Heart left ventricle (tissue), 16 donors: ENCODE measurements around the gene RAB3GAP1. TPM values are rescaled to one million over a fixed set of nuclear protein-coding genes. Genes with fewer than 3 reads are reported as not detected.

Source experiments
- ATAC-seq, 4 donors: fragments of 200-7000 bp; cut with Tn5 transposase; one replicate each; pipeline ENCODE4 v1.9.1; 2020 to 2022; ENCODE audit warnings: moderate library complexity in 4 of 4, mild to moderate bottlenecking in 3 of 4, moderate number of reproducible peaks in 1 of 4
- DNase-seq, 5 donors: peaks; one replicate each; pipeline ENCODE4 v3.0.0-alpha.2; 2020
- H3K27ac ChIP-seq, 12 donors: fragments of 200-600 bp; sonication (generic) in 4 of 12; one replicate each; pipeline versions ENCODE4 v1.5.0 to v1.8.0; 2016 to 2022; ENCODE audit warnings: mild to moderate bottlenecking in 2 of 12
- H3K27me3 ChIP-seq, 9 donors: fragments of 200-600 bp; sonication (generic) in 2 of 9; one replicate each; pipeline versions ENCODE4 v1.5.1 to v1.8.0; 2016 to 2022; ENCODE audit warnings: mild to moderate bottlenecking in 3 of 9
- H3K36me3 ChIP-seq, 9 donors: fragments of 200-600 bp; sonication (generic) in 2 of 9; one replicate each; pipeline versions ENCODE4 v1.5.0 to v1.8.0; 2018 to 2022; ENCODE audit warnings: mild to moderate bottlenecking in 2 of 9
- H3K4me1 ChIP-seq, 12 donors: fragments of 200-600 bp; sonication (generic) in 4 of 12; one replicate each; pipeline versions ENCODE4 v1.5.0 to v1.8.0; 2016 to 2022; ENCODE audit warnings: mild to moderate bottlenecking in 3 of 12
- H3K4me3 ChIP-seq, 12 donors: fragments of 200-600 bp; sonication (generic) in 4 of 12; one replicate each; pipeline versions ENCODE4 v1.5.0 to v1.8.0; 2017 to 2022; ENCODE audit warnings: mild to moderate bottlenecking in 9 of 12, moderate library complexity in 4 of 12
- H3K9me3 ChIP-seq, 12 donors: fragments of 200-600 bp; sonication (generic) in 4 of 12; one replicate each; pipeline versions ENCODE4 v1.5.0 to v1.8.0; 2016 to 2022; ENCODE audit warnings: mild to moderate bottlenecking in 1 of 12
- CTCF ChIP-seq, 12 donors: fragments of 200-600 bp; sonication (generic) in 4 of 12; IDR thresholded peaks; one replicate each; pipeline versions ENCODE4 v1.5.0 to v1.8.0; 2018 to 2022; ENCODE audit warnings: antibody characterized with exemption in 12 of 12, mild to moderate bottlenecking in 5 of 12
- POLR2A ChIP-seq, 2 donors: fragments of 450-650 bp; IDR thresholded peaks; one replicate each; pipeline ENCODE4 v1.6.1; 2017; ENCODE audit warnings: antibody characterized with exemption in 2 of 2, mild to moderate bottlenecking in 2 of 2, moderate library complexity in 2 of 2
- WGBS, 4 donors: extraction: QIAGEN DNeasy Blood & Tissue Kit in 2 of 4; methylation state at CpG; one replicate each; pipeline versions ENCODE4 v1.1.5 to v1.1.7; 2013 to 2018; 5-methylcytosine and 5-hydroxymethylcytosine counted together
- intact Hi-C, 10 donors: fragments of 100-400 bp; cut with DNase I; formaldehyde crosslinking; loops; one replicate each; pipeline versions ENCODE4 v1.11.1 to v1.14.2; 2022
- polyA plus RNA-seq, 2 donors: library from polyadenylated mRNA; stranded (reverse); fragments of 200-250 nt; gene quantifications; one replicate each; pipeline ENCODE4 v1.2.3, GENCODE V29; 2013
- total RNA-seq, 9 donors: library from RNA; depleted of rRNA in 2 of 9; stranded (reverse); fragments of >200 nt in 2 of 9; fragmentation: NEBNext Ultra II Directional in 3 of 9; extraction: Animal tissue kit (Norgen Biotek cat#: 25700) in 3 of 9; gene quantifications; one replicate each; pipeline versions ENCODE4 v1.1.0 to v1.2.4, GENCODE V29; 2016 to 2023
- donor health status: ischemic (EF 13 %, LVEDD 7.1; RV severe dilation, severe dysfunction).
- donor health status: healthy with polysubstance abuse.
- donor health status: DM: no; HTN: yes; CAD: no.
- donor health status: DM: no; HTN: no; CAD: no.
- donor health status: ischemic (EF 25% LVEDD 6.9; RV normal size, moderate dysfunction).
- donor health status: ischemic (EF 25% LVEDD 5.7; RV mildly dilated, moderate dysfunction).
- donor health status: healthy.
- donor health status: DM: yes; HTN: yes; CAD: no.
- donor health status: ischemic (EF 35%, LVEDD 5.7; RV mildly dilated, moderate dysfunction).
- donor health status: nonischemic (EF 11% LVEDD 7.7; RV severe dilation, severe dysfunction).
- donor health status: DM: yes; HTN: yes; CAD: no.
- donor health status: PGD.
- donor health status: ischemic (EF 29% LVEDD 5.4; RV normal size, mild dysfunction).
- donor health status: nonischemic (EF 23%, LVEDD 6.1; RV moderate dilation, normal function).

The RAB3GAP1 gene
- total and polyA plus RNA-seq, 11 donors, result 16.7 to 63.6 (median 47.2) TPM

GRCh38 chr2:135005753-135006152 lies 46.3 kb upstream of the RAB3GAP1 start:
- H3K36me3 ChIP-seq, result no peaks in the 10 kb centered on the region
- DNase-seq (no peak), ATAC-seq (no peak)
- H3K27ac ChIP-seq, result no peak overlapping the region
- H3K4me1 ChIP-seq, result peaks cover 0 to 7% (median 0%) of the 10 kb centered on the region in 12 donors
- no peaks in the 10 kb centered on the region for H3K9me3 ChIP-seq
- no peak for TF ChIP-seq CTCF (IDR thresholded peaks at IDR 0.05)
- no peak for TF ChIP-seq POLR2A (IDR thresholded peaks at IDR 0.05)
- whole genome bisulfite sequencing, 4 donors, result 54 to 62% (median 60%) methylated on average over 3 of the region's 3 CpGs
- intact Hi-C loops, result loop anchor here in 5 of 10 donors (2.0 to 10.0 kb wide), 5 partner anchors 119 to 705 kb away; no protein-coding TSS in a partner anchor
- no peak overlapping the region for H3K4me3 ChIP-seq
- peaks cover 0 to 31% (median 5%) of the 10 kb centered on the region in 9 donors for H3K27me3 ChIP-seq

DNA sequence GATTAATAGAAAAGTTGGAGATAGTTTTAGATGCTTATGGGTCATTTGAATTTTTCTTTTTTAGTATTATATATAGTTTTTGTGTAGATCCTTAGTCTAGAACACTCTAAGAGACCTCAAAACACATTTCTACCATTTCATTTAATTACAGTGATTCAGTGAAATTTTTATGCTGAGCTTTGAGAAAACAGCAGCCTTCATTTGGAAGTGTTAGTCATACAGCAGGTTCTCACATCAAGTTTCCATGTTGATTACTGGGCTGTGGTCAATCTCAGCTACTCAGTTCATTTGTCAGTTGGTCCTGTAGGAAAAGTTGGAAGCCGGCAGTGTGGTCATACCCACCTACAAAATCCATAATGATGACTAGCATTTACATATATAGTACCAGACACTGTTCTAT lies 42.8 kb upstream of the RAB3GAP1 start:
- H3K4me1 ChIP-seq, result peaks cover 0 to 3% (median 0%) of the 10 kb centered on the region in 12 donors
- intact Hi-C loops, result loop anchor here in 3 of 10 donors (10.0 kb wide), 3 partner anchors 115 to 595 kb away; no protein-coding TSS in a partner anchor
- peaks cover 0 to 30% (median 5%) of the 10 kb centered on the region in 9 donors for H3K27me3 ChIP-seq
- H3K27ac ChIP-seq, result no peak overlapping the region
- H3K9me3 ChIP-seq, result no peaks in the 10 kb centered on the region
- 93 to 96% (median 94%) methylated on average over 1 of the region's 1 CpG for WGBS, 4 donors
- H3K4me3 ChIP-seq, result no peak overlapping the region
- TF ChIP-seq CTCF (IDR thresholded peaks at IDR 0.05), result no peak
- no peak for DNase-seq
- no peak for ATAC-seq
- H3K36me3 ChIP-seq, result no peaks in the 10 kb centered on the region

- WGBS, 4 donors, result 73 to 85% (median 83%) methylated on average over 10 of the region's 10 CpGs
Observed at GRCh38 chr2:135010200-135010942, 41.7 kb upstream of the RAB3GAP1 start.

More at GRCh38 chr2:135010200-135010942, 41.7 kb upstream of the RAB3GAP1 start:
- Histone ChIP-seq H3K4me3 (no peak overlapping the region), H3K9me3 (no peaks in the 10 kb centered on the region), H3K36me3 (no peaks in the 10 kb centered on the region), H3K27me3 (peaks cover 0 to 25% (median 0%) of the 10 kb centered on the region in 9 donors), H3K4me1 (no peaks in the 10 kb centered on the region), H3K27ac (no peak overlapping the region)
- no peak for ATAC-seq
- TF ChIP-seq POLR2A (IDR thresholded peaks at IDR 0.05) (no peak), CTCF (IDR thresholded peaks at IDR 0.05) (no peak)
- DNase-seq, result no peak
- intact Hi-C loops, result no loop called here
